KMS-11 (cell line): ENCODE data around the gene CD151.

Source experiments
- H2AFZ ChIP-seq: fragments of 200-600 bp; sonication (generic); 2 replicates; pipeline ENCODE4 v1.6.1; 2016; ENCODE audit warnings: antibody characterized with exemption, mixed run types, low read depth
- H3K27ac ChIP-seq: fragments of 200-600 bp; sonication (generic); 2 replicates; pipeline ENCODE4 v1.6.1; 2016; ENCODE audit warnings: mild to moderate bottlenecking, mixed run types
- H3K27me3 ChIP-seq: fragments of 200-600 bp; sonication (generic); 2 replicates; pipeline ENCODE4 v1.6.1; 2017; ENCODE audit warnings: mild to moderate bottlenecking, low read depth, mixed run types, moderate library complexity; ENCODE audit not compliant: insufficient read depth
- H3K36me3 ChIP-seq: fragments of 200-600 bp; sonication (generic); 2 replicates; pipeline ENCODE4 v1.6.1; 2017; ENCODE audit warnings: mild to moderate bottlenecking, mixed run types; ENCODE audit not compliant: insufficient read depth
- H3K4me1 ChIP-seq: fragments of 200-600 bp; sonication (generic); 2 replicates; pipeline ENCODE4 v1.6.1; 2016; ENCODE audit warnings: mild to moderate bottlenecking, low read depth, mixed run types; ENCODE audit not compliant: poor library complexity, severe bottlenecking
- H3K4me2 ChIP-seq: fragments of 200-600 bp; sonication (generic); 2 replicates; pipeline ENCODE4 v1.7.0; 2016; ENCODE audit warnings: mild to moderate bottlenecking, mixed run types
- H3K4me3 ChIP-seq: fragments of 200-600 bp; sonication (generic); IDR thresholded peaks from 2 replicates; pipeline ENCODE4 v1.6.1; 2017; ENCODE audit warnings: low read depth, low read length, mixed read lengths; ENCODE audit not compliant: insufficient read depth
- H3K79me2 ChIP-seq: fragments of 200-600 bp; sonication (generic); 2 replicates; pipeline ENCODE4 v1.6.1; 2016; ENCODE audit warnings: low read depth, mixed run types; ENCODE audit not compliant: insufficient read depth
- H3K9ac ChIP-seq: fragments of 200-600 bp; sonication (generic); 2 replicates; pipeline ENCODE4 v1.6.1; 2016; ENCODE audit warnings: mild to moderate bottlenecking, mixed run types
- H4K20me1 ChIP-seq: fragments of 200-600 bp; sonication (generic); 2 replicates; pipeline ENCODE4 v1.6.1; 2016; ENCODE audit warnings: mild to moderate bottlenecking, mixed run types; ENCODE audit not compliant: insufficient read depth
- TF ChIP-seq, protein P1 (sequence below): fragments of 200-600 bp; sonication (generic); conservative IDR thresholded peaks from 2 replicates; pipeline ENCODE4 v1.6.1; 2017; ENCODE audit warnings: low read depth, mild to moderate bottlenecking, antibody characterized with exemption, low read length, moderate library complexity, mixed read lengths

The CD151 gene

DNA sequence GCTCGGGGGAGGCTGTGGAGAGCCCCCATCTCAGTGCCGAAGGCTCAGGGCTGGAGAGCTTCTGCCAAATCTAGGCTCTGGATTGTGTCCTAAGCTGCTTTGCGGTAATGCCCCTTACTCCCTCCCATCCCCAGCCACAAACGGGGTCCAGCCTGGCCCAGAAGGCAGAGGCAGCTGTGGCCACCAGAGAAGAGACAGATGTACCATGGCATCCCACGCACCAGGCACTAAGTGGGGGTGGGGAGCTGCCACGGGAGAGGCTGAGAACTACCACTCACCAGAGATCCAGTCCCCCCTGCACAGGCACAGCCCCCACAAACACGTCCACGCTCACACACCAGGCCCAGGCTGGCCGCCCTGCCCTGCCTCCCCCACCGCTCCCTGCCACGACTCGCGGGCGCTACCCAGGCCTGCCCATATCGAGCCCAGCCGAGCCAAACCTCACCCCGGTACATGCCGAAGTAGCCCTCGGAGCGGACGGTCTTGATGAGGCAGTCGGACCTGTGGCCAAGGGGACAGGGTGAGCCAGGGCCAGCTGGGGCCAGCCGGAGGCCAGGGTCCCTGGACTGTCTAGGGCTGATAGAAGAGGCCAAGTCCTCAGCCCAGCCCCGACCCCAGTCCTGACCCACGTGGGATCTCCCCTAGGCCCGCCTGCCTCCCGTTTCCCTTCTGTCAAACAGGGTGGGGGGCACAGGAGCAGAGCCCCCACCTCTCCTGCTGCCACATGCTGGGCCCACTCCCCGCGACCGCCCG, 38.6 kb upstream of the CD151 start:
- Histone ChIP-seq H3K27ac (no peak overlapping the region), H3K4me2 (no peak overlapping the region), H3K36me3 (no peaks in the 10 kb centered on the region), H3K27me3 (no peaks in the 10 kb centered on the region), H2AFZ (no peak overlapping the region), H4K20me1 (no peaks in the 10 kb centered on the region), H3K9ac (no peak overlapping the region), H3K4me1 (peaks cover 17% of the 10 kb centered on the region), H3K4me3 (no peak overlapping the region), H3K79me2 (0 out of 2 replicates have a peak, but pooled peaks cover 4% of the 10 kb centered on the region)
- TF ChIP-seq, protein P1, sequence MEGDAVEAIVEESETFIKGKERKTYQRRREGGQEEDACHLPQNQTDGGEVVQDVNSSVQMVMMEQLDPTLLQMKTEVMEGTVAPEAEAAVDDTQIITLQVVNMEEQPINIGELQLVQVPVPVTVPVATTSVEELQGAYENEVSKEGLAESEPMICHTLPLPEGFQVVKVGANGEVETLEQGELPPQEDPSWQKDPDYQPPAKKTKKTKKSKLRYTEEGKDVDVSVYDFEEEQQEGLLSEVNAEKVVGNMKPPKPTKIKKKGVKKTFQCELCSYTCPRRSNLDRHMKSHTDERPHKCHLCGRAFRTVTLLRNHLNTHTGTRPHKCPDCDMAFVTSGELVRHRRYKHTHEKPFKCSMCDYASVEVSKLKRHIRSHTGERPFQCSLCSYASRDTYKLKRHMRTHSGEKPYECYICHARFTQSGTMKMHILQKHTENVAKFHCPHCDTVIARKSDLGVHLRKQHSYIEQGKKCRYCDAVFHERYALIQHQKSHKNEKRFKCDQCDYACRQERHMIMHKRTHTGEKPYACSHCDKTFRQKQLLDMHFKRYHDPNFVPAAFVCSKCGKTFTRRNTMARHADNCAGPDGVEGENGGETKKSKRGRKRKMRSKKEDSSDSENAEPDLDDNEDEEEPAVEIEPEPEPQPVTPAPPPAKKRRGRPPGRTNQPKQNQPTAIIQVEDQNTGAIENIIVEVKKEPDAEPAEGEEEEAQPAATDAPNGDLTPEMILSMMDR: no peak

DNA sequence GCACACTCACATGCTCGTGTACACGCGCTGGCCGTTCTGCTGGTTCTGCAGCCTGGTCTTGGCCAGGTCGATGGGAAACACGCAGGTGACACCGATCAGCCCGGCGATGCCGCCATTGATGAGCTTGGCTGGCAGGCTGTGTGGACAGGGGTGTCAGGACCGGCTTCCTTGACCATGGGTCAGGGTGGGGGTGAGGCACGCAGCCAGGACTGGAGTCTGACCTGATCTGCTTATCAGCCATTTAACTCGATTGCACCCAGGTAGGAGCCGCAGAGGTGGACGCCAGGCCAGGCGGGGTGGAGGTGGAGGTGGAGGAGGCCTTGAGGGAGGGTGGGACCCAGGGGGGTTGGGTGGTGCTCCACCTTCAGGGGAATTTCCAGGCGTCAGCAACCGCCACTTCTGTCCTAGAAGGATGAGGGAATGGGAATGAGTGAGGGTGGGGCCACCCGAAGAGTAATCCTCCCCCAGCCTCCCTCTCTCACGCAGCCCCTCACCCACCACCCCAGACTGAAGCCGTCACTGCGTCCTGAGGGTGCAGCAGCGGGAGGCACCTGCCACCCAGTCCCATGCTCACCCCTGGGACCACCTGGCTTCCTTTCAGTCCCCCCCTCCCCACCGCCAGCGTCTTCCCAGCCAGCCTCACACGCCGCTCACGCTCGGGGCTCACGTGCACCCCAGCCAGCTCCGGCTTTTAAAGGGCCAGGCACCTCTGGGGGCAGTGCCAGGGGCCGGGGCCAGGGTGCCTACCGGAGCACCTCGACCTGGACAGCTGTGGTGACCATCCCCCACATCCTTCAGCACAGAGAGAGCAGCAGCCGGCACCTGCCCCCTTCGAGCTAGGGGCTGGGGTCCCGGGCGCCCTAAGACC, 37.8 kb upstream of the CD151 start:
- H3K4me2 ChIP-seq: peak overlapping the region; percentile 99
- TF ChIP-seq, protein P1: no peak
- H3K4me1 ChIP-seq: peaks cover 12% of the 10 kb centered on the region
- no peak overlapping the region for H2AFZ ChIP-seq
- 0 out of 2 replicates have a peak, but pooled peaks cover 4% of the 10 kb centered on the region for H3K79me2 ChIP-seq
- H4K20me1 ChIP-seq: no peaks in the 10 kb centered on the region
- no peak overlapping the region for H3K4me3 ChIP-seq
- H3K36me3 ChIP-seq: no peaks in the 10 kb centered on the region
- H3K27ac ChIP-seq: no peak overlapping the region
- H3K27me3 ChIP-seq: no peaks in the 10 kb centered on the region
- H3K9ac ChIP-seq: no peak overlapping the region; the same call in 1 of the 2 replicates

DNA sequence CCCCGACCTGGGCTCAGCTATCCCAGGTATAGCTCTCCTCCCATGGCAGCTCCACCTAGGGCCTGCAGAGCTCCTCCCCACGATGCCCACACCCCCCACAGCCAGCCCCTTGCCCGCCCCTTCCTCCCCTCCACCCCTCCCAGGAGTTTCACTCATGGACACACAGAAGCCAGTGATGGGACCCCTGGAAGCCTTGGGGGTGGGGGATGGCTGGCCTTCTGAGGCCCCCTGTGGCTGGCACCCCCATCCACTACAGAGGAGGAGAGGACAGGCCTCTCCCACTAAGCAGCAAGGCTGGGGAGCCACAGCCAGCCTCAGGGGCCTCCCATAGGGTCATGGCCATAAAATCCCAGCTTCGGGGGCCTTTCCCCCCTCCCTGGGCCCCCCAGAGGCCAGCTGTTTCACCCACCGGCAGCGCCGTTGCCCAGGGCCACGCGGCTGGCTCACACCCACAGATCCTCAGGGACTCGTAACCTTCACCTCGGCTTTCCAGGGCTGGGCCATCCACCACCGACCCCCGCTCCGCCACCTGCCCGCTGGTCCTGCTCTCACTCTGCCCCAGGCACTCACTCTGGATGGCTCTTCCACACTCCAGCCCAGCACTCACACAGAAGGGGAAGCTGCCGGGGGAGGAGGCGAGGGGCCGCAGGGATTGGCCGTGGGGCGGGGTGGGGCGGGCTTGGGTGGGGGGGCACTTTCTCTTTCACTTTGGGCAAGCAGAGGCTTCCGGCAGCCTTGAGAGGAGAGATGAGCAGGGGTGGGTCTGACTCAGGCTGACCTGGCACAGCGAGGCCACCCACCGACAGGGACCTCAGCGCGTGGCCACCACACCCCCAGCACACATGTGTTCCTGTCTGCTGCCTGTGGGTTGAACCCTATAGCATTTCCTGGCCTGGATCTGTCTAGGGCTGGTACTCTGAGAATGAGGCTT, 36.9 kb upstream of the CD151 start:
- no peaks in the 10 kb centered on the region for H3K27me3 ChIP-seq
- no peak overlapping the region for H3K4me3 ChIP-seq
- no peaks in the 10 kb centered on the region for H4K20me1 ChIP-seq
- H3K79me2 ChIP-seq: 0 out of 2 replicates have a peak, but pooled peaks cover 4% of the 10 kb centered on the region
- H3K27ac ChIP-seq: peak overlapping the region; percentile 50; the same call in 1 of the 2 replicates
- H3K9ac ChIP-seq: peak overlapping the region; percentile 55; the same call in 1 of the 2 replicates
- H3K4me2 ChIP-seq: peak overlapping the region; percentile 99
- TF ChIP-seq, protein P1: no peak
- no peaks in the 10 kb centered on the region for H3K36me3 ChIP-seq
- H2AFZ ChIP-seq: no peak overlapping the region
- H3K4me1 ChIP-seq: peaks cover 12% of the 10 kb centered on the region
